ENCODE data around the gene KIAA1217. TPM values are rescaled to one million over a fixed set of nuclear protein-coding genes. Genes with fewer than 3 reads are reported as not detected.

The KIAA1217 gene
- total and polyA plus RNA-seq, 2 of the 4 experiments (the other 2 are of a cell fraction), result 3.4 to 4.4 TPM

DNA sequence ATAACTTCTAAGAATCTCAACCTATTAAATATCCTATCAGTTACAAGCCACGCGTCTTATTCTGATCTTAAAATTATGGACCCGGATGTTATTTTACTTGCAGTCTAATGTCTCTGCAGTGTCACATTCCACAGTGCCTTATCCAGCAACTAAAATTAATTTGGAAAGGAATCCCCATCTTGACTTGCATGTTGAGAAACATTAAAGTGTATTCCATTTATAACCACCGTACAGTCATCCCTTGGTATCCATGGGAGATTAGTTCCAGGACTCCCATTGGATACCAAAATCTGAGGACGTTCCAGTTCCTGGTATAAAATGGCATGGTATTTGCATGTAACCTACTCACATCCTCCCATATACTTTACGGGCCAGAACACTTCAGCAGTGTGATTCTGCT, 320.0 kb downstream of the KIAA1217 start:
- Histone ChIP-seq H3K14ac (replicated peaks; ENCODE audit: low read depth, low read length) (no peak overlapping the region), H4K8ac (ENCODE audit: low read depth in 2 of 2, low read length in 2 of 2) (no peak overlapping the region), H2BK20ac (ENCODE audit: low read depth, low read length) (no peak overlapping the region), H2BK15ac (ENCODE audit: low read depth, low read length) (no peak overlapping the region), H3K9me1 (ENCODE audit: insufficient read depth, low read length) (no peaks in the 10 kb centered on the region), H2BK120ac (ENCODE audit: low read depth, low read length) (no peak overlapping the region), H3K9me3 (ENCODE audit: control insufficient read depth, insufficient read depth, low read length) (no peaks in the 10 kb centered on the region), H3K27ac (ENCODE audit: insufficient read depth, low read length) (no peak overlapping the region), H3K4me3 (ENCODE audit: insufficient read depth, low read depth, low read length) (no peak overlapping the region), H2AK5ac (ENCODE audit: low read depth, low read length) (no peak overlapping the region), H3K4me2 (ENCODE audit: low read depth, low read length) (no peak overlapping the region), H4K91ac (ENCODE audit: insufficient read depth, low read depth, low read length) (no peak overlapping the region), H4K5ac (ENCODE audit: low read depth, low read length) (no peak overlapping the region), H3K23ac (ENCODE audit: low read depth, low read length) (no peak overlapping the region), H3K27me3 (ENCODE audit: control insufficient read depth, insufficient read depth, low read length) (no peaks in the 10 kb centered on the region), H3K9ac (ENCODE audit: low read depth, low read length) (no peak overlapping the region), H3K4me1 (ENCODE audit: control insufficient read depth, insufficient read depth, low read length) (no peaks in the 10 kb centered on the region), H3K36me3 (ENCODE audit: control insufficient read depth, insufficient read depth, low read length) (peaks cover 27% of the 10 kb centered on the region), H3K18ac (ENCODE audit: low read depth, low read length) (no peak overlapping the region), H2BK5ac (ENCODE audit: low read depth, low read length, poor library complexity, severe bottlenecking) (no peak overlapping the region), H3K79me1 (ENCODE audit: low read depth in 1 of 2, low read length in 2 of 2) (no peaks in the 10 kb centered on the region), H2AK9ac (replicated peaks; ENCODE audit: low read depth, low read length, poor library complexity) (no peak overlapping the region), H3K56ac (ENCODE audit: extremely low read depth, insufficient read depth, low read length) (no peak overlapping the region), H4K20me1 (ENCODE audit: insufficient read depth, low read length) (no peaks in the 10 kb centered on the region), H2AFZ (replicated peaks; ENCODE audit: low read length, poor library complexity) (no peak overlapping the region), H3K4ac (ENCODE audit: low read depth, low read length) (no peak overlapping the region)
- no TSS peak for BruUV-seq (replicated peaks)
- ChIA-PET CTCF (no interaction called here), POLR2A (ENCODE audit: unreplicated experiment) (no interaction called here)
- intact Hi-C loops (cut with micrococcal nuclease) (no loop called here), in situ Hi-C loops (cut with MboI; ENCODE audit: low sequenced_read_pairs) (no loop called here), dilution Hi-C loops (cut with HindIII; ENCODE audit: low sequenced_read_pairs, unreplicated experiment) (no loop called here)
- ATAC-seq (ENCODE audit: low read depth) (no peak), DNase-seq (no peak)
- TF ChIP-seq CHD1 (IDR thresholded peaks at IDR 0.05; ENCODE audit: low read depth, low read length), result no peak
- TF ChIP-seq RCOR1 (IDR thresholded peaks at IDR 0.05; ENCODE audit: insufficient replicate concordance, low read length), result no peak
- TF ChIP-seq BHLHE40 (IDR thresholded peaks at IDR 0.05; ENCODE audit: low read depth, low read length), result no peak
- no peak for TF ChIP-seq SMC3 (IDR thresholded peaks at IDR 0.05; ENCODE audit: low read depth, low read length)
- TF ChIP-seq MAZ (IDR thresholded peaks at IDR 0.05; ENCODE audit: borderline replicate concordance, low read depth, low read length), result no peak
- no peak for TF ChIP-seq POLR2A (IDR thresholded peaks at IDR 0.05; ENCODE audit: low read depth, low read length)
- TF ChIP-seq ELK1 (IDR thresholded peaks at IDR 0.05; ENCODE audit: borderline replicate concordance, low read depth, low read length), result no peak
- TF ChIP-seq CTCF (conservative IDR thresholded peaks at IDR 0.05; ENCODE audit: low read depth, low read length), result no peak
- no peak for TF ChIP-seq FOS (IDR thresholded peaks at IDR 0.05; ENCODE audit: low read depth, low read length)
- TF ChIP-seq, protein P1, sequence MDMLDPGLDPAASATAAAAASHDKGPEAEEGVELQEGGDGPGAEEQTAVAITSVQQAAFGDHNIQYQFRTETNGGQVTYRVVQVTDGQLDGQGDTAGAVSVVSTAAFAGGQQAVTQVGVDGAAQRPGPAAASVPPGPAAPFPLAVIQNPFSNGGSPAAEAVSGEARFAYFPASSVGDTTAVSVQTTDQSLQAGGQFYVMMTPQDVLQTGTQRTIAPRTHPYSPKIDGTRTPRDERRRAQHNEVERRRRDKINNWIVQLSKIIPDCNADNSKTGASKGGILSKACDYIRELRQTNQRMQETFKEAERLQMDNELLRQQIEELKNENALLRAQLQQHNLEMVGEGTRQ (IDR thresholded peaks at IDR 0.05; ENCODE audit: low read depth, low read length), result no peak
- WGBS, 2 experiments (ENCODE audit: extremely low coverage in 2 of 2, insufficient read length in 1 of 2), result no CpG with 5 or more reads among the region's 6 CpGs
